Pancreas (tissue), 10 donors: ENCODE data around the gene GRIN2C. TPM values are rescaled to one million over a fixed set of nuclear protein-coding genes. Genes with fewer than 3 reads are reported as not detected.

Experiments
- ATAC-seq, 4 donors: fragments of 200-7000 bp; cut with Tn5 transposase; one replicate each; pipeline versions ENCODE4 v1.8.0 to v1.9.1; 2020; ENCODE audit warnings: mild to moderate bottlenecking in 4 of 4, moderate library complexity in 4 of 4
- DNase-seq, 6 donors: peaks; one replicate each; pipeline ENCODE4 v3.0.0-alpha.2; 2020
- FAIRE-seq: peaks from 2 replicates; lab custom pipeline; 2012; peaks lifted over from hg19 to GRCh38; lab: Jason Lieb, UNC
- H3K27ac ChIP-seq, 4 donors: fragments of 200-600 bp; sonication (generic); 1 replicate in 3 of 4; 2 replicates in 1 of 4; pipeline versions ENCODE4 v1.5.0 to v1.8.0; 2020
- H3K27me3 ChIP-seq, 4 donors: fragments of 200-600 bp; one replicate each; pipeline ENCODE4 v1.8.0; 2021
- H3K36me3 ChIP-seq, 3 donors: fragments of 200-600 bp; sonication (generic) in 1 of 3; one replicate each; pipeline versions ENCODE4 v1.5.0 to v1.8.0; 2020 to 2021
- H3K4me1 ChIP-seq, 3 donors: fragments of 200-600 bp; one replicate each; pipeline ENCODE4 v1.8.0; 2021
- H3K4me3 ChIP-seq, 4 donors: fragments of 200-600 bp; sonication (generic) in 2 of 4; one replicate each; pipeline versions ENCODE4 v1.5.0 to v1.8.0; 2020 to 2021
- H3K9me3 ChIP-seq, 4 donors: fragments of 200-600 bp; one replicate each; pipeline ENCODE4 v1.8.0; 2021
- WGBS, 2 donors: extraction: QIAGEN DNeasy Blood & Tissue Kit; methylation state at CpG; one replicate each; pipeline ENCODE4 v1.1.7; 2013; 5-methylcytosine and 5-hydroxymethylcytosine counted together
- intact Hi-C, 3 donors: fragments of 100-400 bp; cut with DNase I; formaldehyde crosslinking; loops; one replicate each; pipeline versions ENCODE4 v1.11.1 to v1.14.2; 2022
- polyA plus RNA-seq, 2 donors: library from polyadenylated mRNA; stranded (reverse); fragments of 200-250 nt; gene quantifications; one replicate each; pipeline ENCODE4 v1.2.3, GENCODE V29; 2013
- total RNA-seq, 6 donors: library from RNA; stranded (reverse); fragmentation: NEBNext Ultra II Directional in 4 of 6; extraction: Animal tissue kit (Norgen Biotek cat#: 25700) in 4 of 6; gene quantifications; one replicate each; pipeline versions ENCODE4 v1.2.1 to v1.2.4, GENCODE V29; 2021 to 2023
- TF ChIP-seq, protein P1 (sequence below), 4 donors: fragments of 200-600 bp; sonication (generic) in 3 of 4; IDR thresholded peaks; one replicate each; pipeline versions ENCODE4 v1.5.0 to v1.8.0; 2021; ENCODE audit warnings: antibody characterized with exemption in 4 of 4
- donor health status: healthy with polysubstance abuse.
- donor health status: DM: no; HTN: no; CAD: no; lungs with moderate emphysema.
- donor health status: DM: no; HTN: no; CAD: no.
- donor health status: control.
- donor health status: control.
- donor health status: Bipolar disorder and iron deficiency.
- donor health status: DM: yes; HTN: yes; CAD: no.
- donor health status: DM: no; HTN: no; CAD: no.
- donor health status: DM: no; HTN: no; CAD: no.
- donor health status: DM: yes; HTN: yes; CAD: no.

Gene GRIN2C
- total and polyA plus RNA-seq, 8 donors: 0.03 to 0.15 (median 0.09) TPM; not detected in 3

DNA sequence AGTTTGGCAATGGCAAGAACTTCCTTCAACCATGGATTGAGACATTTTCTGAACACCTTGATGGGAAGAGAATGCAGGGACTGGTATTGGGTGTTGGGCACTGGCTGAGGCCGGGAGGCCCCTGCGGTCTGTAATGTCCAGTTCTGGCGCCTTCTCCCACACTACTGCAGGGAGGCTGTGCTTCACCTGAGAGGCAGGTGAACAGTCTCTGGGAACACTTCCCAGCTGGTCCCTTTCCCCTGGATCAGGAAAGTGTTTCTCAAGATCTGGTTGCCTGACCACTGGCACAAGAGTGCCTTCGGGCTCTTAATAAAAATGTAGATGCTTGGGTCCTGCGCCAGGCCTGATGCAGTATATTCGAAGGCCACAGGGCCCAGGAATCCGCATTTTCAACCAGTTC, 55.0 kb downstream of the GRIN2C start:
- WGBS, 2 donors: 93 to 98% methylated on average over 7 of the region's 7 CpGs
- intact Hi-C loops: no loop called here
- Histone ChIP-seq H3K4me1 (no peaks in the 10 kb centered on the region), H3K27ac (no peak overlapping the region), H3K9me3 (no peaks in the 10 kb centered on the region), H3K36me3 (no peaks in the 10 kb centered on the region), H3K27me3 (no peaks in the 10 kb centered on the region), H3K4me3 (no peak overlapping the region)
- DNase-seq: no peak
- TF ChIP-seq, protein P1, sequence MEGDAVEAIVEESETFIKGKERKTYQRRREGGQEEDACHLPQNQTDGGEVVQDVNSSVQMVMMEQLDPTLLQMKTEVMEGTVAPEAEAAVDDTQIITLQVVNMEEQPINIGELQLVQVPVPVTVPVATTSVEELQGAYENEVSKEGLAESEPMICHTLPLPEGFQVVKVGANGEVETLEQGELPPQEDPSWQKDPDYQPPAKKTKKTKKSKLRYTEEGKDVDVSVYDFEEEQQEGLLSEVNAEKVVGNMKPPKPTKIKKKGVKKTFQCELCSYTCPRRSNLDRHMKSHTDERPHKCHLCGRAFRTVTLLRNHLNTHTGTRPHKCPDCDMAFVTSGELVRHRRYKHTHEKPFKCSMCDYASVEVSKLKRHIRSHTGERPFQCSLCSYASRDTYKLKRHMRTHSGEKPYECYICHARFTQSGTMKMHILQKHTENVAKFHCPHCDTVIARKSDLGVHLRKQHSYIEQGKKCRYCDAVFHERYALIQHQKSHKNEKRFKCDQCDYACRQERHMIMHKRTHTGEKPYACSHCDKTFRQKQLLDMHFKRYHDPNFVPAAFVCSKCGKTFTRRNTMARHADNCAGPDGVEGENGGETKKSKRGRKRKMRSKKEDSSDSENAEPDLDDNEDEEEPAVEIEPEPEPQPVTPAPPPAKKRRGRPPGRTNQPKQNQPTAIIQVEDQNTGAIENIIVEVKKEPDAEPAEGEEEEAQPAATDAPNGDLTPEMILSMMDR (IDR thresholded peaks at IDR 0.05): no peak
- no peak for FAIRE-seq
- no peak for ATAC-seq

DNA sequence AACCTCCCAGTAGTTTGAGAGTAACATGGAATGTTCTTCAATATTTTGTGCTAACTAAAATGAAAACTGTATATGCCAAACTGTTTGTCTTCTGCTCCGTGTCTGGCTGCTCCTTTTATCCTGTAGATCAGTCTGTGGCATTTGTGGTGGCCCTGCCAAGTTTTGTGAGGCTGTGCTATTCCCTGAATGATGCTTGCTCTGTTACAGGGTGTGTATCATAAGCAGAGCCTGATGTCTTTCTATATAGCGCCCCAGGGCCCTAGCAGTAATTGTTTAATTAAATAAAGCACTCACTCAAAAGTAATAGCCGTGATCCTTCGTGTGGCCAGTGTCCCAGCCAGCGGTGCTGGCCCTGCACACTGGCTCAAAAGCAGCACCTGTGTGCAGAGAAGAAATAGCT, 55.7 kb downstream of the GRIN2C start:
- H3K27ac ChIP-seq: no peak overlapping the region

DNA sequence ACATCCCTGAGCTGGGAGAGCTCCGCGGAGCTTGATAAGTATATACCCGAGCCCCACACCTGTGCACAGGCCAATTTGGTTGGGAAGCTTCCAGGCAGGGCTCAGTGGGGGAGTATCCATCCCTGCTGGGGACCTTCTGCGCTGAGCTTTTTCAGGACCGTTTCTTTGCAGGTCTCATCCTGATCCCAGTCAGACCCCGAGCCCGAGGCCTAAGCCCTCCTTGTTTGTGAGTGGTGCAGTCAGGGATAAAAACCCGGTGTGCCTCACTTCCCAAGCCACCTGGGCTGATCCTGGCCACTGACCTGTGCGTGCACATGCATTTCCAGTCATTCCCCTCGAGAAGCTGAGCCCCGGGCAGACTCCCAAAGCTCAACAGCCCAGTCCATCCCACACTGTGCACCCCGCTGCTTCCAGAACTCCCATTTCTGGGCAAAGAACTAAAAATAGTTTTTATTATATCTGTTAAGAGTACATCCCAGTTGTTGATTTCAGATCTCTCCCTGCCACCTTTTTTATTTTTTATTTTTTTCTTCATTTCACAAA, 56.2 kb downstream of the GRIN2C start:
- no peaks in the 10 kb centered on the region for H3K4me1 ChIP-seq
- H3K4me3 ChIP-seq: no peak overlapping the region
- intact Hi-C loops: no loop called here
- WGBS, 2 donors: 84 to 87% methylated on average over 12 of the region's 12 CpGs
- no peaks in the 10 kb centered on the region for H3K36me3 ChIP-seq
- no peaks in the 10 kb centered on the region for H3K27me3 ChIP-seq
- TF ChIP-seq, protein P1 (IDR thresholded peaks at IDR 0.05): no peak
- FAIRE-seq (no peak), ATAC-seq (no peak), DNase-seq (no peak)
- no peak overlapping the region for H3K27ac ChIP-seq
- no peaks in the 10 kb centered on the region for H3K9me3 ChIP-seq

More for the DNA sequence above, 55.7 kb downstream of the GRIN2C start:
- ATAC-seq: no peak
- no peaks in the 10 kb centered on the region for H3K9me3 ChIP-seq
- DNase-seq: no peak
- no peak for FAIRE-seq
- TF ChIP-seq, protein P1 (IDR thresholded peaks at IDR 0.05): no peak
- no peak overlapping the region for H3K4me3 ChIP-seq
- 80 to 87% methylated on average over 5 of the region's 5 CpGs for WGBS, 2 donors
- no peaks in the 10 kb centered on the region for H3K27me3 ChIP-seq
- intact Hi-C loops: no loop called here
- H3K4me1 ChIP-seq: no peaks in the 10 kb centered on the region
- no peaks in the 10 kb centered on the region for H3K36me3 ChIP-seq

DNA sequence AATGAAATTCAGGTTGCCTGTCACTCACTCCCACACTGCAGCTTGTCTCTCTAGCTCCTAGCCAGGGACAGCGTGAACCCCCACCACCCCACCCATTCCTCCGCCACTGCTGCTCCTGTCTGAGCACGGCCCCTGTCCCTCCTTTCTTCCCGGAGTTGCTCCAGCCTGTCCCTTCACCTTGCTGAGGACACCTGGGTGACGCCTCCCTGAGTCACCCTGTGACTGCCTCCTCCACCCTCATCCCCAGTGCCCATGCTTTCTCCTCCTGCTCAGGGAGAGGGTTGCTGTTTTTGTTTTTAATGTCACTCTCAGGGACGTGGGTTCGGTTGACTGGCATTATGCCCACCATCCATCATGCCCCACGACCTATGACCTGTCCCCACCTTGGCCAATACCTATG, 57.8 kb downstream of the GRIN2C start:
- no peaks in the 10 kb centered on the region for H3K36me3 ChIP-seq
- H3K4me3 ChIP-seq: no peak overlapping the region
- WGBS, 2 donors: 77 to 79% methylated on average over 8 of the region's 8 CpGs
- DNase-seq (no peak), ATAC-seq (no peak), FAIRE-seq (no peak)
- no peak overlapping the region for H3K27ac ChIP-seq
- H3K27me3 ChIP-seq: no peaks in the 10 kb centered on the region
- intact Hi-C loops: no loop called here
- H3K4me1 ChIP-seq: no peaks in the 10 kb centered on the region
- TF ChIP-seq, protein P1 (IDR thresholded peaks at IDR 0.05): no peak
- H3K9me3 ChIP-seq: no peaks in the 10 kb centered on the region

DNA sequence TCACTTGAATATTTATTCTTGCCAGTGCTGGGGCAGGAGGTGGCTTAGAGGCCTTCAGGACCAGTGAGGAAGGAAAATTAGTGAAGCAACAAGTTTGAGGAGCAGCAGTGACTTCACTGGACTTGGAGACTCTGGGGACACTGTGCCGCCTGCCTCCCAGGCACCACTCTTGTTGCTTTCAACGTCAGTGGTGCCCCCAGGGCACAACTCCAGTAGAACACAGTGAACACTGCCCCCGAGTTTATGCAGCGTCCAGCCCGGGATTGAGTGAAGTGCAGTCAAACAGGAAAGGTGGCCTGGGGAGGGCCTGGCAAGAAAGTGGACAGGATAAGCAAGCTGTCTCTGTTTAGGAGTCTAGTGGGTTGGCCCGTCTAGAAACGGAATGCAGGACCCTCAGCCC, 59.2 kb downstream of the GRIN2C start:
- no peak for ATAC-seq

More for the DNA sequence above, 59.2 kb downstream of the GRIN2C start:
- H3K9me3 ChIP-seq: no peaks in the 10 kb centered on the region
- no peak overlapping the region for H3K4me3 ChIP-seq
- peaks cover 0 to 6% (median 0%) of the 10 kb centered on the region in 3 donors for H3K36me3 ChIP-seq
- no peak overlapping the region for H3K27ac ChIP-seq
- intact Hi-C loops: no loop called here
- TF ChIP-seq, protein P1 (IDR thresholded peaks at IDR 0.05): no peak
- no peaks in the 10 kb centered on the region for H3K4me1 ChIP-seq
- no peak for FAIRE-seq
- no peak for DNase-seq
- 80 to 82% methylated on average over 7 of the region's 7 CpGs for WGBS, 2 donors
- no peaks in the 10 kb centered on the region for H3K27me3 ChIP-seq
